GM23248 (cell line): ENCODE measurements around the gene F2RL3. TPM values are rescaled to one million over a fixed set of nuclear protein-coding genes. Genes with fewer than 3 reads are reported as not detected.

ENCODE experiments used
- DNase-seq: peaks from one replicate; pipeline ENCODE4 v3.0.0-alpha.2; 2015
- H2AFZ ChIP-seq: fragments of 200-600 bp; sonication (generic); 2 replicates; pipeline ENCODE4 v1.6.1; 2016; ENCODE audit warnings: antibody characterized with exemption
- H3F3A ChIP-seq: fragments of 200-600 bp; sonication (generic); 2 replicates; pipeline ENCODE4 v1.6.1; 2016; ENCODE audit warnings: mild to moderate bottlenecking, antibody characterized with exemption, mixed run types; ENCODE audit not compliant: insufficient read depth
- H3K27ac ChIP-seq: fragments of 200-600 bp; sonication (generic); 2 replicates; pipeline ENCODE4 v1.5.1; 2016; ENCODE audit warnings: mild to moderate bottlenecking
- H3K27me3 ChIP-seq: fragments of 200-600 bp; sonication (generic); replicated peaks from 2 replicates; pipeline ENCODE4 v1.6.1; 2016; ENCODE audit warnings: mild to moderate bottlenecking; ENCODE audit not compliant: insufficient read depth
- H3K36me3 ChIP-seq: fragments of 200-600 bp; sonication (generic); 2 replicates; pipeline ENCODE4 v1.6.1; 2016; ENCODE audit warnings: low read depth, mild to moderate bottlenecking
- H3K4me1 ChIP-seq: fragments of 200-600 bp; sonication (generic); 2 replicates; pipeline ENCODE4 v1.6.1; 2016; ENCODE audit warnings: mild to moderate bottlenecking; ENCODE audit not compliant: insufficient read depth
- H3K4me2 ChIP-seq: fragments of 200-600 bp; sonication (generic); one replicate; pipeline ENCODE4 v1.6.1; 2016; ENCODE audit warnings: mild to moderate bottlenecking; ENCODE audit not compliant: unreplicated experiment
- H3K4me3 ChIP-seq: fragments of 200-600 bp; sonication (generic); 2 replicates; pipeline ENCODE4 v1.5.1; 2016; ENCODE audit warnings: mild to moderate bottlenecking
- H3K79me2 ChIP-seq: fragments of 200-600 bp; sonication (generic); 2 replicates; pipeline ENCODE4 v1.6.1; 2016; ENCODE audit warnings: mild to moderate bottlenecking; ENCODE audit not compliant: insufficient read depth
- H3K9ac ChIP-seq: fragments of 200-600 bp; sonication (generic); 2 replicates; pipeline ENCODE4 v1.6.1; 2016; ENCODE audit warnings: mild to moderate bottlenecking
- H3K9me2 ChIP-seq: fragments of 200-600 bp; sonication (generic); 2 replicates; pipeline ENCODE4 v1.6.1; 2016; ENCODE audit warnings: mixed run types, mild to moderate bottlenecking, moderate library complexity; ENCODE audit not compliant: insufficient read depth
- H3K9me3 ChIP-seq: fragments of 200-600 bp; sonication (generic); one replicate; pipeline ENCODE4 v1.6.1; 2017; ENCODE audit warnings: low read depth
- H4K20me1 ChIP-seq: fragments of 200-600 bp; sonication (generic); 2 replicates; pipeline ENCODE4 v1.6.0; 2016; ENCODE audit not compliant: insufficient read depth
- EZH2 ChIP-seq: fragments of 200-600 bp; sonication (generic); IDR thresholded peaks from 2 replicates; pipeline ENCODE4 v1.6.1; 2018; ENCODE audit warnings: antibody characterized with exemption, mild to moderate bottlenecking; ENCODE audit not compliant: insufficient read depth, poor library complexity, severe bottlenecking
- EZH2phosphoT487 ChIP-seq: fragments of 200-600 bp; sonication (generic); IDR thresholded peaks from 2 replicates; pipeline ENCODE4 v1.6.1; 2018; ENCODE audit warnings: antibody characterized with exemption, moderate library complexity, mild to moderate bottlenecking, low read depth; ENCODE audit not compliant: insufficient read depth
- WGBS, 2 experiments: methylation state at CpG; one replicate each; pipeline ENCODE4 v1.1.6; 2015 to 2017; ENCODE audit warnings: low lambda C conversion rate in 2 of 2, low coverage in 1 of 2; ENCODE audit errors: missing lambda C conversion rate in 2 of 2; 5-methylcytosine and 5-hydroxymethylcytosine counted together
- in situ Hi-C: fragments of 300-500 bp; cut with MboI; formaldehyde crosslinking; loops from 2 replicates; pipeline ENCODE4 v1.15.0; 2020
- polyA plus RNA-seq: library from polyadenylated mRNA; unstranded; fragments of >200 nt; fragmentation: Nextera tagmentation; extraction: Ambion mirVana; gene quantifications from 2 replicates; pipeline ENCODE4 v1.2.1, GENCODE V29; 2016
- total RNA-seq: library from RNA; depleted of rRNA; stranded (reverse); fragments of >200 nt; shearing (Covaris generic); gene quantifications from 2 replicates; pipeline ENCODE4 v1.2.3, GENCODE V29; 2014

The F2RL3 gene
- total and polyA plus RNA-seq, 2 experiments from 2014 or later: not detected

GRCh38 chr19:16880884-16881554 lies 7.8 kb upstream of the F2RL3 start:
- WGBS, 2 experiments: 91 to 92% methylated on average over 8 of the region's 8 CpGs
- no peaks in the 10 kb centered on the region for H3K9me2 ChIP-seq
- DNase-seq: no peak
- no peaks in the 10 kb centered on the region for H4K20me1 ChIP-seq
- H3K36me3 ChIP-seq: no peaks in the 10 kb centered on the region; the same call in 1 of the 2 replicates
- no peak overlapping the region for H3K4me3 ChIP-seq
- H3K4me2 ChIP-seq: no peak overlapping the region
- no peaks in the 10 kb centered on the region for H3K4me1 ChIP-seq
- H3K79me2 ChIP-seq: 0 out of 2 replicates have a peak, but pooled peaks cover under 1% of the 10 kb centered on the region
- H3F3A ChIP-seq: no peaks in the 10 kb centered on the region
- TF ChIP-seq EZH2: no peak
- no peak for TF ChIP-seq EZH2phosphoT487
- H3K9ac ChIP-seq: no peak overlapping the region
- no peaks in the 10 kb centered on the region for H3K27me3 ChIP-seq
- H3K27ac ChIP-seq: no peak overlapping the region
- in situ Hi-C loops: no loop called here
- H3K9me3 ChIP-seq: no peaks in the 10 kb centered on the region
- no peak overlapping the region for H2AFZ ChIP-seq

GRCh38 chr19:16882146-16882545 lies 6.7 kb upstream of the F2RL3 start:
- Histone ChIP-seq H3K36me3 (no peaks in the 10 kb centered on the region; the same call in 1 of the 2 replicates), H3F3A (no peaks in the 10 kb centered on the region), H3K27ac (no peak overlapping the region), H3K4me3 (no peak overlapping the region), H3K9me3 (no peaks in the 10 kb centered on the region), H3K9me2 (no peaks in the 10 kb centered on the region), H4K20me1 (no peaks in the 10 kb centered on the region), H3K27me3 (no peaks in the 10 kb centered on the region), H3K9ac (no peak overlapping the region), H2AFZ (no peak overlapping the region), H3K4me2 (no peak overlapping the region), H3K4me1 (no peaks in the 10 kb centered on the region), H3K79me2 (no peaks in the 10 kb centered on the region)
- 90 to 94% methylated on average over 3 of the region's 3 CpGs for WGBS, 2 experiments
- in situ Hi-C loops: no loop called here
- DNase-seq: no peak
- TF ChIP-seq EZH2: no peak
- TF ChIP-seq EZH2phosphoT487: no peak

- Histone ChIP-seq H3K9ac (no peak overlapping the region), H3K4me1 (no peaks in the 10 kb centered on the region), H3K4me2 (no peak overlapping the region), H2AFZ (no peak overlapping the region), H3K36me3 (no peaks in the 10 kb centered on the region), H3K4me3 (no peak overlapping the region), H4K20me1 (no peaks in the 10 kb centered on the region), H3K9me3 (no peaks in the 10 kb centered on the region), H3K79me2 (no peaks in the 10 kb centered on the region), H3K9me2 (no peaks in the 10 kb centered on the region), H3K27ac (no peak overlapping the region), H3K27me3 (no peaks in the 10 kb centered on the region), H3F3A (no peaks in the 10 kb centered on the region)
- no peak for TF ChIP-seq EZH2phosphoT487
- TF ChIP-seq EZH2: no peak
- no peak for DNase-seq
- in situ Hi-C loops: no loop called here
- WGBS, 2 experiments: 72 to 73% methylated on average over 3 of the region's 3 CpGs
Measured at GRCh38 chr19:16883522-16883921, 5.3 kb upstream of the F2RL3 start.

GRCh38 chr19:16885166-16885565 lies 3.6 kb upstream of the F2RL3 start:
- H2AFZ ChIP-seq: no peak overlapping the region
- TF ChIP-seq EZH2phosphoT487 (no peak), EZH2 (no peak)

More at GRCh38 chr19:16885166-16885565, 3.6 kb upstream of the F2RL3 start:
- H3K4me2 ChIP-seq: no peak overlapping the region
- no peaks in the 10 kb centered on the region for H3K79me2 ChIP-seq
- no peaks in the 10 kb centered on the region for H3K9me2 ChIP-seq
- H3K9ac ChIP-seq: no peak overlapping the region
- no peaks in the 10 kb centered on the region for H3K9me3 ChIP-seq
- in situ Hi-C loops: no loop called here
- H3K4me1 ChIP-seq: no peaks in the 10 kb centered on the region
- H4K20me1 ChIP-seq: no peaks in the 10 kb centered on the region
- no peak for DNase-seq
- no peaks in the 10 kb centered on the region for H3K27me3 ChIP-seq
- H3K4me3 ChIP-seq: no peak overlapping the region
- 36% methylated on average over 5 of the region's 5 CpGs for WGBS, 2 experiments
- no peak overlapping the region for H3K27ac ChIP-seq
- no peaks in the 10 kb centered on the region for H3F3A ChIP-seq
- H3K36me3 ChIP-seq: no peaks in the 10 kb centered on the region
